GM18909 (cell line): Measurements from ENCODE around the gene POLH.

Experiments used
- ATAC-seq: cut with Tn5 transposase; IDR thresholded peaks from one replicate; pipeline ENCODE4 v1.9.1; 2021; ENCODE audit warnings: mild to moderate bottlenecking; ENCODE audit not compliant: unreplicated experiment, poor library complexity

POLH gene

GRCh38 chr6:43600595-43600994 is 24.6 kb downstream of the POLH start:
- no peak for ATAC-seq

GRCh38 chr6:43604174-43604573 is 28.2 kb downstream of the POLH start:
- no peak for ATAC-seq

- ATAC-seq = no peak
These were observed 30.0 kb downstream of the POLH start for GRCh38 chr6:43606019-43606418.

GRCh38 chr6:43608310-43608763 is 32.4 kb downstream of the POLH start:
- no peak for ATAC-seq

GRCh38 chr6:43608807-43609206 is 32.8 kb downstream of the POLH start:
- no peak for ATAC-seq

- no peak for ATAC-seq
These were observed 33.4 kb downstream of the POLH start for GRCh38 chr6:43609402-43609801.

- ATAC-seq = no peak
These were observed 34.4 kb downstream of the POLH start for GRCh38 chr6:43610431-43610830.

GRCh38 chr6:43613721-43614395 is 37.9 kb downstream of the POLH start:
- no peak for ATAC-seq

- no peak for ATAC-seq
These were observed 38.4 kb downstream of the POLH start for GRCh38 chr6:43614396-43614730.

GRCh38 chr6:43616725-43617472 is 40.9 kb downstream of the POLH start:
- no peak for ATAC-seq

- ATAC-seq = no peak
These were observed 45.3 kb downstream of the POLH start for GRCh38 chr6:43621078-43621835.

- no peak for ATAC-seq
These were observed 45.8 kb downstream of the POLH start for GRCh38 chr6:43621836-43622180.

- no peak for ATAC-seq
These were observed 46.6 kb downstream of the POLH start for GRCh38 chr6:43622541-43622940.

- no peak for ATAC-seq
These were observed 48.1 kb downstream of the POLH start for GRCh38 chr6:43623880-43624785.

- no peak for ATAC-seq
These were observed 48.9 kb downstream of the POLH start for GRCh38 chr6:43624786-43625288.

- ATAC-seq = no peak
These were observed 49.5 kb downstream of the POLH start for GRCh38 chr6:43625393-43625992.

GRCh38 chr6:43627008-43627825 is 51.2 kb downstream of the POLH start:
- ATAC-seq = no peak

GRCh38 chr6:43628393-43629103 is 52.6 kb downstream of the POLH start:
- ATAC-seq = peak; percentile 27
